Transverse colon (tissue), 4 donors: ENCODE results near the gene PPP5C. TPM values are rescaled to one million over a fixed set of nuclear protein-coding genes. Genes with fewer than 3 reads are reported as not detected.
A peak's percentile ranks its signal among the peaks of the same experiment; 100 is the strongest.
"Not testable (repeated sequence)": the region's sequence is repeated elsewhere in the genome, so short reads cannot be mapped to it uniquely, and the experiment has no call there.

Source experiments
- DNase-seq: peaks from one replicate; pipeline ENCODE4 v3.0.0-alpha.2; 2019
- H3K27ac ChIP-seq, 4 donors: fragments of 200-600 bp; sonication (generic); 2 replicates each; pipeline ENCODE4 v1.5.1; 2016 to 2018; ENCODE audit warnings: inconsistent platforms in 4 of 4
- H3K27me3 ChIP-seq: fragments of 200-600 bp; sonication (generic); 2 replicates; pipeline ENCODE4 v1.5.1; 2017; ENCODE audit warnings: inconsistent platforms
- H3K36me3 ChIP-seq, 4 donors: fragments of 200-600 bp; sonication (generic); 2 replicates each; pipeline ENCODE4 v1.5.1; 2017 to 2019; ENCODE audit warnings: inconsistent platforms in 4 of 4
- H3K4me1 ChIP-seq, 4 donors: fragments of 200-600 bp; sonication (generic); 2 replicates each; pipeline ENCODE4 v1.5.1; 2017 to 2020; ENCODE audit warnings: inconsistent platforms in 4 of 4
- H3K4me3 ChIP-seq, 4 donors: fragments of 200-600 bp; sonication (generic); 1 replicate in 1 of 4; 2 replicates in 3 of 4; pipeline versions ENCODE4 v1.5.1 to v1.6.1; 2017 to 2019; ENCODE audit warnings: inconsistent platforms in 4 of 4
- H3K9me3 ChIP-seq, 2 donors: fragments of 200-600 bp; sonication (generic); 2 replicates each; pipeline ENCODE4 v1.5.1; 2017 to 2019; ENCODE audit warnings: inconsistent platforms in 2 of 2
- CTCF ChIP-seq, 5 experiments: fragments of 200-600 bp in 3 of 5; fragments of 450-650 bp in 2 of 5; sonication (generic) in 3 of 5; IDR thresholded peaks; 1 replicate in 2 of 5; 2 replicates in 3 of 5; pipeline ENCODE4 v1.5.1; 2016 to 2017; ENCODE audit warnings: antibody characterized with exemption in 5 of 5, inconsistent platforms in 3 of 5, mild to moderate bottlenecking in 2 of 5, moderate library complexity in 1 of 5
- EP300 ChIP-seq: sonication (generic); formaldehyde crosslinking; IDR thresholded peaks from one replicate; pipeline ENCODE4 v1.6.1; 2017; ENCODE audit warnings: antibody characterized with exemption, low read depth
- POLR2A ChIP-seq: fragments of 450-650 bp; IDR thresholded peaks from one replicate; pipeline ENCODE4 v1.6.1; 2016; ENCODE audit warnings: antibody characterized with exemption, mild to moderate bottlenecking, moderate library complexity
- POLR2AphosphoS5 ChIP-seq, 3 donors: sonication (generic); formaldehyde crosslinking; IDR thresholded peaks; one replicate each; pipeline ENCODE4 v1.6.1; 2016; ENCODE audit warnings: antibody characterized with exemption in 3 of 3
- WGBS, 2 donors: methylation state at CpG; one replicate each; pipeline ENCODE4 v1.1.5; 2018; ENCODE audit warnings: low coverage in 1 of 2; 5-methylcytosine and 5-hydroxymethylcytosine counted together
- in situ Hi-C, 4 donors: fragments of 200-750 bp; cut with MboI; loops; one replicate each; pipeline versions ENCODE4 v1.15.0 to v1.15.1; 2017; ENCODE audit warnings: low sequenced_read_pairs in 3 of 4, low pct_ligation_motif_present in 1 of 4, low pct_unique_long_range_greater_than_20kb in 1 of 4
- intact Hi-C: fragments of 100-400 bp; cut with DNase I; formaldehyde crosslinking; loops from one replicate; pipeline ENCODE4 v1.15.1; 2023; ENCODE audit warnings: low total_unique reads
- total RNA-seq, 4 donors: library from RNA; depleted of rRNA; stranded (reverse); fragments of >200 nt; gene quantifications; one replicate each; pipeline ENCODE4 v1.1.0, GENCODE V29; 2016

The PPP5C gene
- total RNA-seq, 4 donors from 2014 or later = 78.8 to 132 (median 96.8) TPM

- Histone ChIP-seq H3K36me3 (peaks cover 0 to 13% (median 0%) of the 10 kb centered on the region in 4 donors), H3K27ac (no peak overlapping the region), H3K9me3 (no peaks in the 10 kb centered on the region), H3K27me3 (no peaks in the 10 kb centered on the region), H3K4me3 (no peak overlapping the region), H3K4me1 (peaks cover 12 to 28% (median 19%) of the 10 kb centered on the region in 4 donors)
- no peak for DNase-seq
- in situ Hi-C loops (no loop called here), intact Hi-C loops (no loop called here)
- WGBS, 2 donors = 86 to 100% methylated on average over 2 to 3 of the region's 3 CpGs
- TF ChIP-seq CTCF (IDR thresholded peaks at IDR 0.05) (no peak), POLR2A (no peak), POLR2AphosphoS5 (IDR thresholded peaks at IDR 0.05) (no peak), EP300 (no peak)
Measured at GRCh38 chr19:46306501-46306900, 40.4 kb upstream of the PPP5C start.

GRCh38 chr19:46308510-46308909, 38.4 kb upstream of the PPP5C start:
- no peaks in the 10 kb centered on the region for H3K9me3 ChIP-seq
- intact Hi-C loops (no loop called here), in situ Hi-C loops (no loop called here)
- 91% methylated on average over 14 of the region's 15 CpGs; no CpG with 5 or more reads in 1 of the 2 donors for WGBS, 2 donors
- peaks cover 0 to 13% (median 0%) of the 10 kb centered on the region in 4 donors for H3K36me3 ChIP-seq
- H3K27ac ChIP-seq = no peak overlapping the region
- no peaks in the 10 kb centered on the region for H3K27me3 ChIP-seq
- no peak for DNase-seq
- H3K4me1 ChIP-seq = peaks cover 4 to 10% (median 4%) of the 10 kb centered on the region in 4 donors
- no peak for TF ChIP-seq POLR2AphosphoS5 (IDR thresholded peaks at IDR 0.05)
- H3K4me3 ChIP-seq = no peak overlapping the region

GRCh38 chr19:46309056-46309455, 37.8 kb upstream of the PPP5C start:
- Histone ChIP-seq H3K4me1 (peaks cover 0 to 10% (median 1%) of the 10 kb centered on the region in 4 donors), H3K27me3 (no peaks in the 10 kb centered on the region), H3K9me3 (no peaks in the 10 kb centered on the region), H3K4me3 (no peak overlapping the region), H3K36me3 (peaks cover 0 to 13% (median 0%) of the 10 kb centered on the region in 4 donors), H3K27ac (no peak overlapping the region)
- TF ChIP-seq POLR2AphosphoS5 (IDR thresholded peaks at IDR 0.05) = no peak
- TF ChIP-seq CTCF (IDR thresholded peaks at IDR 0.05) = no peak
- no peak for TF ChIP-seq POLR2A
- WGBS, 2 donors = 84% methylated on average over 10 of the region's 10 CpGs; no CpG with 5 or more reads in 1 of the 2 donors
- DNase-seq = no peak
- in situ Hi-C loops = no loop called here
- intact Hi-C loops = no loop called here

GRCh38 chr19:46311444-46311843, 35.4 kb upstream of the PPP5C start:
- in situ Hi-C loops = no loop called here
- no peaks in the 10 kb centered on the region for H3K9me3 ChIP-seq
- no peaks in the 10 kb centered on the region for H3K27me3 ChIP-seq
- peaks cover 0 to 16% (median 3%) of the 10 kb centered on the region in 4 donors for H3K4me1 ChIP-seq
- WGBS, 2 donors = 93 to 100% methylated on average over 1 to 5 of the region's 5 CpGs
- H3K4me3 ChIP-seq = no peak overlapping the region
- H3K27ac ChIP-seq = no peak overlapping the region
- peaks cover 0 to 5% (median 0%) of the 10 kb centered on the region in 4 donors for H3K36me3 ChIP-seq
- TF ChIP-seq POLR2AphosphoS5 (IDR thresholded peaks at IDR 0.05) = no peak
- no peak for DNase-seq
- intact Hi-C loops = no loop called here

- H3K27me3 ChIP-seq, H3K36me3 ChIP-seq, H3K9me3 ChIP-seq, in situ Hi-C loops, H3K4me3 ChIP-seq, intact Hi-C loops: not testable (repeated sequence)
- Histone ChIP-seq H3K4me1 (peaks cover 0 to 16% (median 3%) of the 10 kb centered on the region in 4 donors), H3K27ac (peak overlapping the region; percentile 41 to 74 (median 67))
- WGBS, 2 donors = 37 to 54% methylated on average over 7 to 14 of the region's 14 CpGs
- DNase-seq = peak; percentile 44
Measured at GRCh38 chr19:46313540-46314469, 33.1 kb upstream of the PPP5C start.
